Colon (tissue), 2 donors: ENCODE results near the gene COL11A2.

Experiments
- FAIRE-seq: peaks from 2 replicates; lab custom pipeline; 2012; peaks lifted over from hg19 to GRCh38; lab: Jason Lieb, UNC
- donor health status: control.
- donor health status: control.

COL11A2 gene

GRCh38 chr6:33206027-33206863 is 14.0 kb upstream of the COL11A2 start:
- no peak for FAIRE-seq

GRCh38 chr6:33205191-33206026 is 13.1 kb upstream of the COL11A2 start:
- FAIRE-seq = no peak

- no peak for FAIRE-seq
Observed at GRCh38 chr6:33204415-33205190, 12.3 kb upstream of the COL11A2 start, which contains the start of gene HSD17B8. HSD17B8 (plus strand) TSS chr6:33204655; CDS start chr6:33204669, 14 bp downstream.

- no peak for FAIRE-seq
Observed at GRCh38 chr6:33204165-33204414, 11.8 kb upstream of the COL11A2 start.

GRCh38 chr6:33203443-33204164 is 11.3 kb upstream of the COL11A2 start:
- no peak for FAIRE-seq

- no peak for FAIRE-seq
Observed at GRCh38 chr6:33202799-33203198, 10.5 kb upstream of the COL11A2 start.

GRCh38 chr6:33201935-33202334 is 9.7 kb upstream of the COL11A2 start:
- FAIRE-seq = no peak

- FAIRE-seq = no peak
Observed at GRCh38 chr6:33201147-33201545, 8.9 kb upstream of the COL11A2 start.

- FAIRE-seq = no peak
Observed at GRCh38 chr6:33200219-33201146, 8.2 kb upstream of the COL11A2 start, which contains the start of the genes RXRB and SLC39A7. RXRB (minus strand) TSS chr6:33200665; CDS start chr6:33200476, 189 bp downstream. SLC39A7 (plus strand) TSS chr6:33200867; CDS start chr6:33201246, 379 bp downstream.

GRCh38 chr6:33199687-33200218 is 7.5 kb upstream of the COL11A2 start:
- FAIRE-seq = no peak

- no peak for FAIRE-seq
Observed at GRCh38 chr6:33198853-33199436, 6.7 kb upstream of the COL11A2 start.

GRCh38 chr6:33198159-33198852 is 6.0 kb upstream of the COL11A2 start:
- no peak for FAIRE-seq

- FAIRE-seq = no peak
Observed at GRCh38 chr6:33197431-33198048, 5.3 kb upstream of the COL11A2 start.

GRCh38 chr6:33195304-33196165 is 3.3 kb upstream of the COL11A2 start:
- FAIRE-seq = no peak

GRCh38 chr6:33194431-33194979 is 2.2 kb upstream of the COL11A2 start:
- no peak for FAIRE-seq

- FAIRE-seq = no peak
Observed at GRCh38 chr6:33193619-33194018, 1.4 kb upstream of the COL11A2 start.
